KMS-11 (cell line): ENCODE measurements around the gene GPC3.

Experiments
- H2AFZ ChIP-seq: fragments of 200-600 bp; sonication (generic); 2 replicates; pipeline ENCODE4 v1.6.1; 2016; ENCODE audit warnings: antibody characterized with exemption, mixed run types, low read depth
- H3K27ac ChIP-seq: fragments of 200-600 bp; sonication (generic); 2 replicates; pipeline ENCODE4 v1.6.1; 2016; ENCODE audit warnings: mild to moderate bottlenecking, mixed run types
- H3K27me3 ChIP-seq: fragments of 200-600 bp; sonication (generic); 2 replicates; pipeline ENCODE4 v1.6.1; 2017; ENCODE audit warnings: mild to moderate bottlenecking, low read depth, mixed run types, moderate library complexity; ENCODE audit not compliant: insufficient read depth
- H3K36me3 ChIP-seq: fragments of 200-600 bp; sonication (generic); 2 replicates; pipeline ENCODE4 v1.6.1; 2017; ENCODE audit warnings: mild to moderate bottlenecking, mixed run types; ENCODE audit not compliant: insufficient read depth
- H3K4me1 ChIP-seq: fragments of 200-600 bp; sonication (generic); 2 replicates; pipeline ENCODE4 v1.6.1; 2016; ENCODE audit warnings: mild to moderate bottlenecking, low read depth, mixed run types; ENCODE audit not compliant: poor library complexity, severe bottlenecking
- H3K4me2 ChIP-seq: fragments of 200-600 bp; sonication (generic); 2 replicates; pipeline ENCODE4 v1.7.0; 2016; ENCODE audit warnings: mild to moderate bottlenecking, mixed run types
- H3K4me3 ChIP-seq: fragments of 200-600 bp; sonication (generic); IDR thresholded peaks from 2 replicates; pipeline ENCODE4 v1.6.1; 2017; ENCODE audit warnings: low read depth, low read length, mixed read lengths; ENCODE audit not compliant: insufficient read depth
- H3K79me2 ChIP-seq: fragments of 200-600 bp; sonication (generic); 2 replicates; pipeline ENCODE4 v1.6.1; 2016; ENCODE audit warnings: low read depth, mixed run types; ENCODE audit not compliant: insufficient read depth
- H3K9ac ChIP-seq: fragments of 200-600 bp; sonication (generic); 2 replicates; pipeline ENCODE4 v1.6.1; 2016; ENCODE audit warnings: mild to moderate bottlenecking, mixed run types
- H4K20me1 ChIP-seq: fragments of 200-600 bp; sonication (generic); 2 replicates; pipeline ENCODE4 v1.6.1; 2016; ENCODE audit warnings: mild to moderate bottlenecking, mixed run types; ENCODE audit not compliant: insufficient read depth
- CTCF ChIP-seq: fragments of 200-600 bp; sonication (generic); conservative IDR thresholded peaks from 2 replicates; pipeline ENCODE4 v1.6.1; 2017; ENCODE audit warnings: low read depth, mild to moderate bottlenecking, antibody characterized with exemption, low read length, moderate library complexity, mixed read lengths

Gene GPC3

GRCh38 chrX:133836561-133836960 lies 148.8 kb downstream of the GPC3 start:
- Histone ChIP-seq H3K4me2 (no peak overlapping the region), H3K9ac (no peak overlapping the region), H3K79me2 (no peaks in the 10 kb centered on the region), H3K27me3 (no peaks in the 10 kb centered on the region), H3K4me1 (no peaks in the 10 kb centered on the region), H3K36me3 (no peaks in the 10 kb centered on the region), H3K27ac (no peak overlapping the region), H2AFZ (no peak overlapping the region), H4K20me1 (no peaks in the 10 kb centered on the region), H3K4me3 (no peak overlapping the region)
- no peak for TF ChIP-seq CTCF

- no peak overlapping the region for H3K4me3 ChIP-seq
- H2AFZ ChIP-seq, result no peak overlapping the region
- no peaks in the 10 kb centered on the region for H3K4me1 ChIP-seq
- H3K27me3 ChIP-seq, result no peaks in the 10 kb centered on the region
- no peak overlapping the region for H3K4me2 ChIP-seq
- no peak overlapping the region for H3K9ac ChIP-seq
- H4K20me1 ChIP-seq, result no peaks in the 10 kb centered on the region
- no peaks in the 10 kb centered on the region for H3K36me3 ChIP-seq
- H3K79me2 ChIP-seq, result no peaks in the 10 kb centered on the region
- H3K27ac ChIP-seq, result no peak overlapping the region
- TF ChIP-seq CTCF, result no peak
These were observed 150.6 kb downstream of the GPC3 start for GRCh38 chrX:133834771-133835170.

GRCh38 chrX:133819546-133819945 lies 165.8 kb downstream of the GPC3 start:
- no peak overlapping the region for H3K4me3 ChIP-seq
- H4K20me1 ChIP-seq, result no peaks in the 10 kb centered on the region
- H3K27me3 ChIP-seq, result no peaks in the 10 kb centered on the region
- H3K4me2 ChIP-seq, result no peak overlapping the region
- H3K4me1 ChIP-seq, result no peaks in the 10 kb centered on the region
- H3K27ac ChIP-seq, result no peak overlapping the region
- no peak for TF ChIP-seq CTCF
- H3K79me2 ChIP-seq, result no peaks in the 10 kb centered on the region
- H3K36me3 ChIP-seq, result no peaks in the 10 kb centered on the region
- H2AFZ ChIP-seq, result no peak overlapping the region
- H3K9ac ChIP-seq, result no peak overlapping the region

- no peak overlapping the region for H3K9ac ChIP-seq
- H3K27ac ChIP-seq, result no peak overlapping the region
- H3K79me2 ChIP-seq, result no peaks in the 10 kb centered on the region
- H3K4me2 ChIP-seq, result no peak overlapping the region
- TF ChIP-seq CTCF, result no peak
- H2AFZ ChIP-seq, result no peak overlapping the region
- H3K36me3 ChIP-seq, result no peaks in the 10 kb centered on the region
- no peak overlapping the region for H3K4me3 ChIP-seq
- H3K27me3 ChIP-seq, result no peaks in the 10 kb centered on the region
- H4K20me1 ChIP-seq, result no peaks in the 10 kb centered on the region
- H3K4me1 ChIP-seq, result no peaks in the 10 kb centered on the region
These were observed 167.4 kb downstream of the GPC3 start for GRCh38 chrX:133818019-133818418.

- H3K4me2 ChIP-seq, result no peak overlapping the region
- no peak for TF ChIP-seq CTCF
- no peaks in the 10 kb centered on the region for H4K20me1 ChIP-seq
These were observed 169.9 kb downstream of the GPC3 start for GRCh38 chrX:133815496-133815895.

More at GRCh38 chrX:133815496-133815895, 169.9 kb downstream of the GPC3 start:
- Histone ChIP-seq H3K4me3 (no peak overlapping the region), H2AFZ (no peak overlapping the region), H3K36me3 (no peaks in the 10 kb centered on the region), H3K27ac (no peak overlapping the region), H3K9ac (no peak overlapping the region), H3K27me3 (no peaks in the 10 kb centered on the region), H3K4me1 (no peaks in the 10 kb centered on the region), H3K79me2 (no peaks in the 10 kb centered on the region)
